Measurements from ENCODE around the gene ARRDC4.

- TF ChIP-seq ZFP37 (tag by site-specific recombination; IDR thresholded peaks at IDR 0.05) (no peak), SCRT2 (tag by site-specific recombination; IDR thresholded peaks at IDR 0.05) (no peak), ZNF202 (tag by site-specific recombination; IDR thresholded peaks at IDR 0.05; ENCODE audit: borderline replicate concordance) (no peak), PBX3 (CRISPR knock-in tag; IDR thresholded peaks at IDR 0.05) (no peak), ZBTB1 (tag by site-specific recombination; IDR thresholded peaks at IDR 0.05) (no peak), ZNF558 (tag by site-specific recombination; IDR thresholded peaks at IDR 0.05) (no peak)
- TF ChIP-seq, protein P1, sequence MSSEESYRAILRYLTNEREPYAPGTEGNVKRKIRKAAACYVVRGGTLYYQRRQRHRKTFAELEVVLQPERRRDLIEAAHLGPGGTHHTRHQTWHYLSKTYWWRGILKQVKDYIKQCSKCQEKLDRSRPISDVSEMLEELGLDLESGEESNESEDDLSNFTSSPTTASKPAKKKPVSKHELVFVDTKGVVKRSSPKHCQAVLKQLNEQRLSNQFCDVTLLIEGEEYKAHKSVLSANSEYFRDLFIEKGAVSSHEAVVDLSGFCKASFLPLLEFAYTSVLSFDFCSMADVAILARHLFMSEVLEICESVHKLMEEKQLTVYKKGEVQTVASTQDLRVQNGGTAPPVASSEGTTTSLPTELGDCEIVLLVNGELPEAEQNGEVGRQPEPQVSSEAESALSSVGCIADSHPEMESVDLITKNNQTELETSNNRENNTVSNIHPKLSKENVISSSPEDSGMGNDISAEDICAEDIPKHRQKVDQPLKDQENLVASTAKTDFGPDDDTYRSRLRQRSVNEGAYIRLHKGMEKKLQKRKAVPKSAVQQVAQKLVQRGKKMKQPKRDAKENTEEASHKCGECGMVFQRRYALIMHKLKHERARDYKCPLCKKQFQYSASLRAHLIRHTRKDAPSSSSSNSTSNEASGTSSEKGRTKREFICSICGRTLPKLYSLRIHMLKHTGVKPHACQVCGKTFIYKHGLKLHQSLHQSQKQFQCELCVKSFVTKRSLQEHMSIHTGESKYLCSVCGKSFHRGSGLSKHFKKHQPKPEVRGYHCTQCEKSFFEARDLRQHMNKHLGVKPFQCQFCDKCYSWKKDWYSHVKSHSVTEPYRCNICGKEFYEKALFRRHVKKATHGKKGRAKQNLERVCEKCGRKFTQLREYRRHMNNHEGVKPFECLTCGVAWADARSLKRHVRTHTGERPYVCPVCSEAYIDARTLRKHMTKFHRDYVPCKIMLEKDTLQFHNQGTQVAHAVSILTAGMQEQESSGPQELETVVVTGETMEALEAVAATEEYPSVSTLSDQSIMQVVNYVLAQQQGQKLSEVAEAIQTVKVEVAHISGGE (tag by site-specific recombination; conservative IDR thresholded peaks at IDR 0.05; ENCODE audit: low read depth): no peak
- TF ChIP-seq, protein P2, sequence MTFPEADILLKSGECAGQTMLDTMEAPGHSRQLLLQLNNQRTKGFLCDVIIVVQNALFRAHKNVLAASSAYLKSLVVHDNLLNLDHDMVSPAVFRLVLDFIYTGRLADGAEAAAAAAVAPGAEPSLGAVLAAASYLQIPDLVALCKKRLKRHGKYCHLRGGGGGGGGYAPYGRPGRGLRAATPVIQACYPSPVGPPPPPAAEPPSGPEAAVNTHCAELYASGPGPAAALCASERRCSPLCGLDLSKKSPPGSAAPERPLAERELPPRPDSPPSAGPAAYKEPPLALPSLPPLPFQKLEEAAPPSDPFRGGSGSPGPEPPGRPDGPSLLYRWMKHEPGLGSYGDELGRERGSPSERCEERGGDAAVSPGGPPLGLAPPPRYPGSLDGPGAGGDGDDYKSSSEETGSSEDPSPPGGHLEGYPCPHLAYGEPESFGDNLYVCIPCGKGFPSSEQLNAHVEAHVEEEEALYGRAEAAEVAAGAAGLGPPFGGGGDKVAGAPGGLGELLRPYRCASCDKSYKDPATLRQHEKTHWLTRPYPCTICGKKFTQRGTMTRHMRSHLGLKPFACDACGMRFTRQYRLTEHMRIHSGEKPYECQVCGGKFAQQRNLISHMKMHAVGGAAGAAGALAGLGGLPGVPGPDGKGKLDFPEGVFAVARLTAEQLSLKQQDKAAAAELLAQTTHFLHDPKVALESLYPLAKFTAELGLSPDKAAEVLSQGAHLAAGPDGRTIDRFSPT (tag by site-specific recombination; IDR thresholded peaks at IDR 0.05): no peak
- TF ChIP-seq, protein P3, sequence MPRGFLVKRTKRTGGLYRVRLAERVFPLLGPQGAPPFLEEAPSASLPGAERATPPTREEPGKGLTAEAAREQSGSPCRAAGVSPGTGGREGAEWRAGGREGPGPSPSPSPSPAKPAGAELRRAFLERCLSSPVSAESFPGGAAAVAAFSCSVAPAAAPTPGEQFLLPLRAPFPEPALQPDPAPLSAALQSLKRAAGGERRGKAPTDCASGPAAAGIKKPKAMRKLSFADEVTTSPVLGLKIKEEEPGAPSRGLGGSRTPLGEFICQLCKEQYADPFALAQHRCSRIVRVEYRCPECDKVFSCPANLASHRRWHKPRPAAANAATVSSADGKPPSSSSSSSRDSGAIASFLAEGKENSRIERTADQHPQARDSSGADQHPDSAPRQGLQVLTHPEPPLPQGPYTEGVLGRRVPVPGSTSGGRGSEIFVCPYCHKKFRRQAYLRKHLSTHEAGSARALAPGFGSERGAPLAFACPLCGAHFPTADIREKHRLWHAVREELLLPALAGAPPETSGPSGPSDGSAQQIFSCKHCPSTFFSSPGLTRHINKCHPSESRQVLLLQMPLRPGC (tag by site-specific recombination; IDR thresholded peaks at IDR 0.05): no peak
These were observed 34.7 kb downstream of the ARRDC4 start for GRCh38 chr15:97995192-97995591.
